NCI-H1436 treated with DMSO at 0.1 percent for 48 hours (cell line): ENCODE data around the gene SEC22A.

ENCODE experiments used
- DNase-seq: peaks from one replicate; lab custom pipeline; 2025; lab: John Stamatoyannopoulos, UW

Gene SEC22A

GRCh38 chr3:123201557-123202427 lies at the start of gene SEC22A:
SEC22A (plus strand) TSS chr3:123201943; CDS start chr3:123209218, 7,275 bp downstream.
- peak; percentile 94 for DNase-seq

DNA sequence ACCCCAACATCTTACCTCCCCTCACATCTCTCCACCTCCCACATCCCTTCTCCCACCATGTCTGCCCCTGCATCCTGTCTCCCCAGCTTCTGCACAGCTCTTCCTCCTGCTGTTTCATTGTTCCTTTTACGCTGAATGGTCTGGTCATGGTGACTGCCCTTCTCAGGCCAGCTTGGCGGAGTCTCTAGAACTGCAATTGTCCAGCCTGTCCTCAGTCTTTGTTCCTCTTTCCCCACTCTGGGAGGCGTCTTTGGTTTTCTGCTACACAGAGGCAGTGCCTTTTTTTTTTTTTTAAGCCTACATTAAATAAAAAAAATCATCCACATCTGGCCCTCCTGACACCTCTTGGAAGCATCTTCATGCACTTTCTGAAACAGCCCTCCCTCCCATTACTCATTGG lies 49.1 kb upstream of the SEC22A start:
- DNase-seq: no peak

- no peak for DNase-seq
These were observed 48.4 kb upstream of the SEC22A start for GRCh38 chr3:123153125-123154019.

DNA sequence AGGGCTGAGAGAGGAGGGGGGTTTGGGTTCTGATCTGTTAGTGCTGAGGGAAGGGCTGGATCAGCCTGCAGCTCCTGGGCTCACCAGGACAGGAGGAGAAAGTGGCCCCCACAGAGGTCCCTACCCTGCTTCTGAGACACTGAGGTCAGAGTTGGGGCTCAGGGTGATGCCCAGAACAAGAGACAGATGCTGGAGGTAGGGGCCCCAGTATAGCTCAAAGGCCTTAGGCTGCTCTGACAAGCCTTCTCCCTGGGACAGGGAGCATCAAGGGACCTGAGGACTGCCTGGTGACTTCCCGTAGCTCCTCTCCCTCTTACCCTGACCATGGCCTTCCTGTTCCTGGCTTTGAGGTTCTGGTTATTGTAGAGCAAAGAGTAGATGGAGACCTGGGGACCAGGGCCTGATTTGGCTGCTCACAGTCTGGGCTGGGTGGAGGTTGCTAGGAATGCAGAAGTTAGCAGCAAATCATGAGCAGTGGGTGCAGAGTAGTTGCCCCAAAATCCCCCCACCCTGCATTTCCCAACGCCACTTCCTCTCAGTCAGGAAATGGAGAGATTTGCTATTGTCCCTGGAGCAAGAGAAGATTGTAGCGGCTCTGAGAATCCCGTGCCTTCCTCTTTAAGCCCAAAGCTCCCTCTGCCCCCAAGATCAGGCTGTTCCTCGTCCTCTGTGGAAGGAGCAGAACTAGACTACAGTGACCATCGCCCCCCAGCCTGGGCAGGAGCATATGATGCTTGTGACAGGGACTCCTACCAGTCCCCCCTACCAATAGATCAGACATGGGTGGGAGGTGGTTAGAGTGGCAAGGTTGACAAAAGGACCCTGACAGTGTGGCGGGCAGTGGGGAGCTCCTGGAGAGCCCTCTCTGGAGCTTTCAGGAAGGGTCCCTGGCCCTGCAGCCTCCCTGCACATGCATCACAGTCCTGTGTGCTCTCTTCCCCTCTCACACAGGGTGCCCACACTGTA lies 47.4 kb upstream of the SEC22A start:
- DNase-seq: no peak

- DNase-seq: no peak
These were observed 46.2 kb upstream of the SEC22A start for GRCh38 chr3:123155471-123156011.

DNA sequence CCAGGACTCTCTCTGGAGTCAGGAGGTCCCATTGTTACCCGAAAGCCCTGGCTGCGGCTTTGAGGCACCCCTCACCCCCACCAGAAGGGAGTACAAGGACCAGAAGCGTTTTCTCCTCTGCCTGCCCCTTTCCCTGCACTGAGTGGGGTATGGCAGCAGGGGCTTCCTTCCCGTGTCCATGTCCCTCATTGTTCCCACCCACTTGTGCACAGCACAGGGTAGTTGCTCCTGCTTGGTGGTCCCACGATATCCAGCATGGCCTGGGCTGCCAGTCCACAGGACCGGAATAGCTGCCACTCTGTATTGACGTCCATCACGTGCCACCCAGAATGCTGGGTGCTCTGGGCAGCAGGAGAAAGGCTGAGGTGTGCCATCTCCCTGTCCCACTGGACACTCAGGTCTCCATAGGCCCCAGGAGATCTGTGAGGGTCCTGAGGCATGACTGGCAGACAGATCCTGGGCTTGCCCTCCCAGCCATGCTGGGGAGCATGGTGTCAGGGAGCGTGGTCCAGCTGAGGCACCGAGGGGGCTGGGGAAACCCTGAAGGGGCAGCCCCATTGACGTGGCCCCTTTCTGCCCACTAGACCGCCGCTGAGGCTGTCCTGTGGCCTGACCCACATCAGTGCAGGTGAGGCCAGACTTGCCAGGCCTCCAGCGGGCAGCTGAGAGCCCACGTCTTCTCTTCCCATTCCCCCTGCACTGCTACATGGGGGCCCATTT lies 45.3 kb upstream of the SEC22A start:
- no peak for DNase-seq

GRCh38 chr3:123157209-123157597 lies 44.5 kb upstream of the SEC22A start:
- no peak for DNase-seq

GRCh38 chr3:123157598-123158287 lies 44.0 kb upstream of the SEC22A start:
- DNase-seq: no peak

- DNase-seq: no peak
These were observed 43.4 kb upstream of the SEC22A start for GRCh38 chr3:123158330-123158729.

DNA sequence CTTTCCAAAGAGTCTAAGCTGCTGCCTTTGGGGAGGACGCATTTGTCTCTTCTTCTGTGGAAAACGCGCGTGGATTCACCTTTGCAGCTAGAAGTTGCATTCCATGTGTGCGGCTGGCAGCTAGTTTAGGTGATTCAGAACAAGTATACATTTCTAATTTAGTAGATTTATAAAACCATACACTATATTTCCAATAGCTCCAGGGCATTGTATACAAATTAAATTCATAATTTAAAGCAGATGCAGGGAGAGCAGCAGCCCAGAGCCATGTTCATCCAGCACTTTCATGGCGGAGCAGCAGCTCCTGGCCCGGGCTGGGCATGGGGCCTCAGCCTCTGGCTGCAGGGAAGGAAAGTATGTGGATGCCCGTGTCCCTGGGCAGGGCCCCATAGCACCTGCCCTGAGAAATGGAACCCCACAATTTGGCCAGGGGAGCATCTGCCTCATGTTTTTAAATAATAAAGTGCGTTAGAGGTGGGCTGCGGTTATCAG lies 42.8 kb upstream of the SEC22A start:
- no peak for DNase-seq

GRCh38 chr3:123159926-123160635 lies 41.7 kb upstream of the SEC22A start:
- no peak for DNase-seq

- no peak for DNase-seq
These were observed 40.6 kb upstream of the SEC22A start for GRCh38 chr3:123161167-123161566.

DNA sequence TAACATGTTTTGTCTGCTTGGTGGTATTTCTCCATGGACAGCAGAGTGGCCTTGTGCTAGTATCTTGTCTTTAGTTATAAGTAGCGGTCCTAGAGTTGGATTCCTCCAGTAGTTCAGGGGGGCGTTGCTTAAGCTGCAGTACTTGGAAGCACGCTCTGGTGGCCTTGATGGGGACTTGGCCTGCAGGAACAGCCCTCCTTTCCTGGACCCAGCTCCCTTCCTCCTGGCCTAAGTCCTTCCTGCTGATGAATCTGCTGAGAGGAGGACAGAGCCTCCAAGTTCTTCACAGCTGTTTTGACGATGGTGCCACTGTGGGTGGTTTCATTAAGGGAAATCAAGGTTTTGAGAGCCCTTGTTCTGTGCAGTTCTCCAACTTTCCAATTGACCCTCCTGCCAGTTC lies 38.6 kb upstream of the SEC22A start:
- no peak for DNase-seq

DNA sequence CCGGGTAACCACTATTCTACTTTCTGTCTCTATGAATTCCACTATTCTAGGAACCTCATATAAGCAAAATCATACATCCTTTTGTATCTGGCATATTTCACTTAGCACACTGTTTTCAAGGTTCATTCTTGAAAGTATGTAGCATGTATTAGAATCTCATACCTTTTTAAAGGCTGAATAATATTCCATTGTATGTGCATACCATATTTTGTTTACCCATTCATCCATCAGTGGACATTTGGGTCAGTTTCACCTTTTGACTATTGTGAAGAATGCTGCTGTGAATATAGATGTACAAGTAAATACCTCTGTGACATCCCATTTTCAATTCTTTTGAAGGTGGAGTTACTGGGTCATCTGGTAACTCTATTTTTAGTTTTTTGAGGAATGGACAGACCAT lies 36.6 kb upstream of the SEC22A start:
- DNase-seq: no peak

- no peak for DNase-seq
These were observed 34.1 kb upstream of the SEC22A start for GRCh38 chr3:123167686-123168085.

- no peak for DNase-seq
These were observed 33.6 kb upstream of the SEC22A start for GRCh38 chr3:123168122-123168521.

GRCh38 chr3:123168605-123169004 lies 33.1 kb upstream of the SEC22A start:
- DNase-seq: no peak

- no peak for DNase-seq
These were observed 32.2 kb upstream of the SEC22A start for GRCh38 chr3:123169492-123169929.

- DNase-seq: no peak
These were observed 31.8 kb upstream of the SEC22A start for GRCh38 chr3:123169930-123170329.
